HepG2 (cell line): ENCODE data around the gene UACA. TPM values are rescaled to one million over a fixed set of nuclear protein-coding genes. Genes with fewer than 3 reads are reported as not detected.

Experiments
- ATAC-seq: fragments of 200-7000 bp; cut with Tn5 transposase; 3 replicates; pipeline ENCODE4 v1.9.1; 2020; ENCODE audit warnings: mild to moderate bottlenecking, moderate library complexity
- BruUV-seq: library from RNA; stranded (reverse); fragments of 400-500 nt; replicated peaks from 2 replicates; lab custom pipeline; 2021; lab: Mats Ljungman, UMichigan
- CTCF ChIA-PET: fragments of 300-600 bp; formaldehyde crosslinking; extraction: SDS; loops from one replicate; lab custom pipeline; 2021; ENCODE audit warnings: low total read pairs, inconsistent platforms, low intra/inter-chr PET ratio; lab: Yijun Ruan, JAX
- POLR2A ChIA-PET: fragments of 350-600 bp; sonication (Branson Sonifier 250); formaldehyde crosslinking; loops from one replicate; lab custom pipeline; 2020; ENCODE audit warnings: antibody characterized with exemption, inconsistent platforms; lab: Yijun Ruan, JAX
- DNase-seq: peaks from one replicate; pipeline ENCODE4 v3.0.0-alpha.2; 2015; ENCODE audit warnings: low spot score
- FAIRE-seq: peaks from 3 replicates; lab custom pipeline; 2011; peaks lifted over from hg19 to GRCh38; lab: Jason Lieb, UNC
- H2AFZ ChIP-seq: one replicate; pipeline ENCODE4 v1.6.1; 2011; ENCODE audit warnings: low read length, inconsistent platforms
- H3K27ac ChIP-seq: fragments of 300-600 bp; 3 replicates; pipeline ENCODE4 v1.8.0; 2011; ENCODE audit warnings: mixed run types, mild to moderate bottlenecking, mixed read lengths, low read length, inconsistent platforms; ENCODE audit not compliant: insufficient read depth; ENCODE audit errors: extremely low read length
- H3K27me3 ChIP-seq, 2 experiments: fragments of 200-600 bp in 1 of 2; 2 replicates in 1 of 2; 3 replicates in 1 of 2; pipeline versions ENCODE4 v1.6.0 to v1.8.0; 2011; ENCODE audit warnings: low read length in 2 of 2, mild to moderate bottlenecking in 2 of 2, moderate library complexity in 2 of 2, inconsistent platforms in 1 of 2; ENCODE audit not compliant: insufficient read depth in 2 of 2, control insufficient read depth in 1 of 2
- H3K36me3 ChIP-seq, 2 experiments: fragments of 200-600 bp in 1 of 2; replicated peaks in 1 of 2; 2 replicates in 1 of 2; 3 replicates in 1 of 2; pipeline versions ENCODE4 v1.5.1 to v1.8.0; 2011; ENCODE audit warnings: low read length in 2 of 2, inconsistent platforms in 1 of 2; ENCODE audit not compliant: insufficient read depth in 2 of 2, control insufficient read depth in 1 of 2
- H3K4me1 ChIP-seq: 2 replicates; pipeline ENCODE4 v1.5.1; 2012; ENCODE audit warnings: low read length, inconsistent platforms; ENCODE audit not compliant: insufficient read depth
- H3K4me2 ChIP-seq: 2 replicates; pipeline ENCODE4 v1.6.0; 2011; ENCODE audit warnings: low read depth, low read length, inconsistent platforms
- H3K4me3 ChIP-seq, 3 experiments: fragments of 200-600 bp in 1 of 3; sonication (generic), shearing (Covaris generic) in 1 of 3; replicated peaks in 1 of 3; 2 replicates each; pipeline ENCODE4 v1.5.1; 2011 to 2016; ENCODE audit warnings: low read length in 3 of 3, inconsistent platforms in 2 of 3, low read depth in 2 of 3, mild to moderate bottlenecking in 2 of 3, control low read depth in 1 of 3, mixed read lengths in 1 of 3; ENCODE audit not compliant: insufficient read depth in 1 of 3
- H3K79me2 ChIP-seq: one replicate; pipeline ENCODE4 v1.6.1; 2011; ENCODE audit warnings: low read length, inconsistent platforms; ENCODE audit not compliant: insufficient read depth
- H3K9ac ChIP-seq: 2 replicates; pipeline ENCODE4 v1.6.0; 2011; ENCODE audit warnings: mild to moderate bottlenecking, low read depth, low read length, inconsistent platforms; ENCODE audit not compliant: insufficient read depth
- H3K9me3 ChIP-seq: 2 replicates; pipeline ENCODE4 v1.5.1; 2012; ENCODE audit warnings: mild to moderate bottlenecking, low read length
- H4K20me1 ChIP-seq: 2 replicates; pipeline ENCODE4 v1.6.0; 2011; ENCODE audit warnings: inconsistent platforms, mild to moderate bottlenecking, low read length, moderate library complexity; ENCODE audit not compliant: insufficient read depth
- ZNF552 ChIP-seq: sonication (generic); formaldehyde crosslinking; IDR thresholded peaks from 2 replicates; pipeline ENCODE4 v1.9.0; 2022; ENCODE audit warnings: missing genetic modification reagents, mild to moderate bottlenecking, borderline replicate concordance
- ZSCAN21 ChIP-seq: sonication (generic); formaldehyde crosslinking; IDR thresholded peaks from 2 replicates; pipeline ENCODE4 v1.8.0; 2022; ENCODE audit warnings: mild to moderate bottlenecking, missing genetic modification reagents, moderate library complexity, borderline replicate concordance
- whole genome bisulfite sequencing: methylation state at CpG from one replicate; pipeline ENCODE4 v1.1.6; 2017; ENCODE audit warnings: low lambda C conversion rate; 5-methylcytosine and 5-hydroxymethylcytosine counted together
- in situ Hi-C: cut with HindIII; loops from 2 replicates; pipeline ENCODE4 v1.10.0; 2017; ENCODE audit warnings: low pct_unique_long_range_greater_than_20kb; ENCODE audit not compliant: extremely low pct_ligation_motif_present
- intact Hi-C: fragments of 100-400 bp; cut with micrococcal nuclease; formaldehyde crosslinking; loops from one replicate; pipeline ENCODE4 v1.10.0; 2022; ENCODE audit not compliant: unreplicated experiment
- polyA plus RNA-seq, 8 experiments: library from polyadenylated mRNA; depleted of rRNA in 3 of 8; stranded (reverse) in 7 of 8; unstranded in 1 of 8; fragments of >200 nt; fragmentation: Illumina TruSeq in 4 of 8; extraction: Trizol in 4 of 8; gene quantifications; 2 replicates each; pipeline versions ENCODE4 v1.2.1 to v1.2.3, GENCODE V29; 2011 to 2016; ENCODE audit warnings: low read depth in 4 of 8, missing spikeins in 1 of 8, mixed read lengths in 1 of 8; ENCODE audit not compliant: insufficient read depth in 1 of 8
- total RNA-seq, 5 experiments: library from RNA; depleted of rRNA; stranded (reverse); fragments of >200 nt; fragmentation: Illumina TruSeq; extraction: Trizol; gene quantifications; 2 replicates each; pipeline ENCODE4 v1.2.3, GENCODE V29; 2016; ENCODE audit warnings: low read depth in 1 of 5
- TF ChIP-seq, protein P1 (sequence below): sonication (generic); formaldehyde crosslinking; IDR thresholded peaks from 2 replicates; pipeline ENCODE4 v1.8.0; 2022; ENCODE audit warnings: missing genetic modification reagents, low read depth, mild to moderate bottlenecking, borderline replicate concordance
- TF ChIP-seq, protein P2 (sequence below): sonication (generic); formaldehyde crosslinking; IDR thresholded peaks from 2 replicates; pipeline ENCODE4 v1.9.0; 2021; ENCODE audit warnings: missing genetic modification reagents, mild to moderate bottlenecking, borderline replicate concordance
- TF ChIP-seq, protein P3 (sequence below): sonication (generic); formaldehyde crosslinking; IDR thresholded peaks from 2 replicates; pipeline ENCODE4 v1.9.0; 2021; ENCODE audit warnings: missing genetic modification reagents, borderline replicate concordance

Gene UACA
- total and polyA plus RNA-seq, 2 of the 13 experiments (the other 11 are each of a cell fraction or from before 2014, with no cell fraction given) = 17.8 to 39.2 TPM

DNA sequence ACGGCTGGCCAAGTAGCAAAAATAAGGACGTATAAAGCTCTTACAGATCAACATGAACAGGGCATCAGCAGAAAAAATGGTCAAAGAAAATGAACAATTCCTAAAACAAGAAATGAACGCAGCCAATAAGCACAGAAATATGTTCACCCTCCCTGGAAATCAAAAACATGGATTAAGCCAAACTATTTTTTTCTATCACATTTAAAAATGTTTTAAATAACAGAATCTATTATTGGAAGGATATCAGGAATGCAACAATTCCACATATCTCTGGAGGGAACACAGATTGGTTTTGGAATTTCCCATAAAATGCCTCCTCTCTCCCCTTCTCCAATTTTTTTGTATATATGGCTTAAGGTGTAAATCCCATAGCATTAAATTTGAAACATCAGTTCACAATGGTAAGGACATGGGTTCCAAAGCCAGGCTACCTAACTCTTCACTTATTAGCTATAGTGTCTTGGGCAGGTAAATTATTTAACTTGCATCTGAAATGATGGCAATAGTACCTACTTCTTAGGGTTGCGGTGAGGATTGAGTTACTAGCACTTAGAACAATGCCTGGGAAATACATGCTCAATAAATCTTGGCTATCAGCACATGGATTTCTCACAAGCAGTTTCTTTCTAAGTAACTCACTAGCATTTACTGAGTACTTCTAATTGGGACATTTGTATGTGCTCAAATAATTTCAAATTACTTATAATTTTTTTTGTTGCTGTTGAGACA lies 10.1 kb downstream of the UACA start:
- no peak overlapping the region for H2AFZ ChIP-seq
- no peak overlapping the region for H3K27ac ChIP-seq
- TF ChIP-seq, protein P1, sequence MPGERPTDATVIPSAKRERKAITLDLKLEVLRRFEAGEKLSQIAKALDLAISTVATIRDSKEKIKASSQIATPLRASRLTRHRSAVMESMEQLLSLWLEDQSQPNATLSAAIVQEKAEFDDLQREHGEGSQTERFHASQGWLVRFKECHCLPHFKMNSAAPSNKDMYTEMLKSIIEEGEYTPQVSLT (CRISPR knock-in tag) = no peak
- TF ChIP-seq ZNF552 (CRISPR knock-in tag) (no peak), ZSCAN21 (no peak)
- TF ChIP-seq, protein P2, sequence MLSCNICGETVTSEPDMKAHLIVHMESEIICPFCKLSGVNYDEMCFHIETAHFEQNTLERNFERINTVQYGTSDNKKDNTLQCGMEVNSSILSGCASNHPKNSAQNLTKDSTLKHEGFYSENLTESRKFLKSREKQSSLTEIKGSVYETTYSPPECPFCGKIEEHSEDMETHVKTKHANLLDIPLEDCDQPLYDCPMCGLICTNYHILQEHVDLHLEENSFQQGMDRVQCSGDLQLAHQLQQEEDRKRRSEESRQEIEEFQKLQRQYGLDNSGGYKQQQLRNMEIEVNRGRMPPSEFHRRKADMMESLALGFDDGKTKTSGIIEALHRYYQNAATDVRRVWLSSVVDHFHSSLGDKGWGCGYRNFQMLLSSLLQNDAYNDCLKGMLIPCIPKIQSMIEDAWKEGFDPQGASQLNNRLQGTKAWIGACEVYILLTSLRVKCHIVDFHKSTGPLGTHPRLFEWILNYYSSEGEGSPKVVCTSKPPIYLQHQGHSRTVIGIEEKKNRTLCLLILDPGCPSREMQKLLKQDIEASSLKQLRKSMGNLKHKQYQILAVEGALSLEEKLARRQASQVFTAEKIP (CRISPR knock-in tag) = no peak
- TF ChIP-seq, protein P3, sequence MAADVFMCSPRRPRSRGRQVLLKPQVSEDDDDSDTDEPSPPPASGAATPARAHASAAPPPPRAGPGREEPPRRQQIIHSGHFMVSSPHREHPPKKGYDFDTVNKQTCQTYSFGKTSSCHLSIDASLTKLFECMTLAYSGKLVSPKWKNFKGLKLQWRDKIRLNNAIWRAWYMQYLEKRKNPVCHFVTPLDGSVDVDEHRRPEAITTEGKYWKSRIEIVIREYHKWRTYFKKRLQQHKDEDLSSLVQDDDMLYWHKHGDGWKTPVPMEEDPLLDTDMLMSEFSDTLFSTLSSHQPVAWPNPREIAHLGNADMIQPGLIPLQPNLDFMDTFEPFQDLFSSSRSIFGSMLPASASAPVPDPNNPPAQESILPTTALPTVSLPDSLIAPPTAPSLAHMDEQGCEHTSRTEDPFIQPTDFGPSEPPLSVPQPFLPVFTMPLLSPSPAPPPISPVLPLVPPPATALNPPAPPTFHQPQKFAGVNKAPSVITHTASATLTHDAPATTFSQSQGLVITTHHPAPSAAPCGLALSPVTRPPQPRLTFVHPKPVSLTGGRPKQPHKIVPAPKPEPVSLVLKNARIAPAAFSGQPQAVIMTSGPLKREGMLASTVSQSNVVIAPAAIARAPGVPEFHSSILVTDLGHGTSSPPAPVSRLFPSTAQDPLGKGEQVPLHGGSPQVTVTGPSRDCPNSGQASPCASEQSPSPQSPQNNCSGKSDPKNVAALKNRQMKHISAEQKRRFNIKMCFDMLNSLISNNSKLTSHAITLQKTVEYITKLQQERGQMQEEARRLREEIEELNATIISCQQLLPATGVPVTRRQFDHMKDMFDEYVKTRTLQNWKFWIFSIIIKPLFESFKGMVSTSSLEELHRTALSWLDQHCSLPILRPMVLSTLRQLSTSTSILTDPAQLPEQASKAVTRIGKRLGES (CRISPR knock-in tag) = no peak
- TF ChIP-seq, all 625 proteins: peak for 0
- FAIRE-seq = no peak
- H3K27me3 ChIP-seq = no peaks in the 10 kb centered on the region
- no TSS peak for BruUV-seq
- POLR2A ChIA-PET = no interaction called here
- 73% methylated on average over 4 of the region's 4 CpGs for WGBS
- no peaks in the 10 kb centered on the region for H4K20me1 ChIP-seq
- peaks cover 13% of the 10 kb centered on the region for H3K4me1 ChIP-seq
- CTCF ChIA-PET = no interaction called here
- in situ Hi-C loops (no loop called here), intact Hi-C loops (no loop called here)
- H3K4me3 ChIP-seq = no peak overlapping the region
- H3K9ac ChIP-seq = no peak overlapping the region
- no peak for ATAC-seq
- H3K79me2 ChIP-seq = peaks cover 16% of the 10 kb centered on the region
- H3K36me3 ChIP-seq = no peaks in the 10 kb centered on the region
- no peaks in the 10 kb centered on the region for H3K9me3 ChIP-seq
- no peak overlapping the region for H3K4me2 ChIP-seq
- no peak for DNase-seq
